K562 (cell line): ENCODE measurements around the gene FOXS1. TPM values are rescaled to one million over a fixed set of nuclear protein-coding genes. Genes with fewer than 3 reads are reported as not detected.

ENCODE experiments used
- ETV5 ChIP-seq: sonication (generic); formaldehyde crosslinking; IDR thresholded peaks from 2 replicates; pipeline ENCODE4 v1.4.0; 2020; ENCODE audit warnings: low read depth, mild to moderate bottlenecking, missing genetic modification reagents
- HCFC1 ChIP-seq: IDR thresholded peaks from 2 replicates; pipeline ENCODE4 v1.6.1; 2012; ENCODE audit warnings: low read depth, low read length, improper control_type of control experiment
- MAFF ChIP-seq: IDR thresholded peaks from 2 replicates; pipeline ENCODE4 v1.6.1; 2012; ENCODE audit warnings: low read length, improper control_type of control experiment
- MCM3 ChIP-seq: fragments of 450-650 bp; IDR thresholded peaks from 2 replicates; pipeline ENCODE4 v1.6.1; 2016
- NBN ChIP-seq: fragments of 450-650 bp; IDR thresholded peaks from 2 replicates; pipeline ENCODE4 v1.6.1; 2016; ENCODE audit warnings: low read depth, mild to moderate bottlenecking
- PRPF4 ChIP-seq: fragments of 200-400 bp; formaldehyde crosslinking; IDR thresholded peaks from one replicate; pipeline ENCODE4 v1.6.1; 2017; ENCODE audit warnings: low read length, low read depth, mild to moderate bottlenecking; ENCODE audit not compliant: insufficient read depth, poor library complexity, severe bottlenecking
- PTBP1 ChIP-seq: fragments of 200-400 bp; formaldehyde crosslinking; IDR thresholded peaks from 2 replicates; pipeline ENCODE4 v1.6.1; 2017; ENCODE audit warnings: low read depth, low read length
- RBM34 ChIP-seq: fragments of 200-400 bp; formaldehyde crosslinking; IDR thresholded peaks from 2 replicates; pipeline ENCODE4 v1.6.1; 2018; ENCODE audit warnings: low read length, borderline replicate concordance; ENCODE audit not compliant: insufficient read depth
- RHOXF2B ChIP-seq: fragments of 250-450 bp; sonication (Bioruptor Pico); conservative IDR thresholded peaks from 2 replicates; pipeline ENCODE4 v1.5.1; 2021
- ZNF57 ChIP-seq: fragments of 450-650 bp; formaldehyde crosslinking; IDR thresholded peaks from 2 replicates; pipeline ENCODE4 v1.4.0; 2020; ENCODE audit warnings: mild to moderate bottlenecking, moderate library complexity
- polyA plus RNA-seq, 8 experiments: library from polyadenylated mRNA; depleted of rRNA in 4 of 8; stranded (reverse) in 5 of 8; unstranded in 3 of 8; fragments of >200 nt; fragmentation: Nextera tagmentation in 2 of 8; fragmentation: Illumina TruSeq in 1 of 8; extraction: Ambion mirVana in 2 of 8; extraction: Trizol in 1 of 8; gene quantifications; 2 replicates each; pipeline versions ENCODE4 v1.2.1 to v1.2.3, GENCODE V29; 2011 to 2014; ENCODE audit warnings: inconsistent platforms in 1 of 8, missing spikeins in 1 of 8
- total RNA-seq, 7 experiments: library from RNA; depleted of rRNA in 6 of 7; stranded (reverse); fragments of >200 nt in 6 of 7; fragmentation: Illumina TruSeq in 2 of 7; extraction: Trizol in 2 of 7; gene quantifications; 2 replicates each; pipeline versions ENCODE4 v1.2.1 to v1.2.3, GENCODE V29; 2011 to 2021; ENCODE audit warnings: low replicate concordance in 1 of 7
- TF ChIP-seq, protein P1 (sequence below): fragments of 450-650 bp; IDR thresholded peaks from 2 replicates; pipeline ENCODE4 v1.7.1; 2018; ENCODE audit warnings: mild to moderate bottlenecking, low read depth; ENCODE audit not compliant: partially characterized antibody
- TF ChIP-seq, protein P2 (sequence below): IDR thresholded peaks from 3 replicates; pipeline ENCODE4 v1.6.1; 2011; ENCODE audit warnings: borderline replicate concordance, mild to moderate bottlenecking, moderate library complexity; ENCODE audit not compliant: insufficient read length; ENCODE audit errors: extremely low read depth
- TF ChIP-seq, protein P3 (sequence below): sonication (generic); formaldehyde crosslinking; IDR thresholded peaks from 2 replicates; pipeline ENCODE4 v1.8.0; 2023; ENCODE audit warnings: missing genetic modification reagents, mild to moderate bottlenecking, borderline replicate concordance
- TF ChIP-seq, protein P4 (sequence below): sonication (generic); formaldehyde crosslinking; IDR thresholded peaks from 2 replicates; pipeline ENCODE4 v1.9.0; 2022; ENCODE audit warnings: mild to moderate bottlenecking, missing genetic modification reagents
- TF ChIP-seq, protein P5 (sequence below): fragments of 450-650 bp; IDR thresholded peaks from 2 replicates; pipeline ENCODE4 v1.6.1; 2016; ENCODE audit warnings: low read depth, mild to moderate bottlenecking, moderate library complexity

FOXS1 gene
- total and polyA plus RNA-seq, 9 of the 15 experiments (the other 6 are each of a cell fraction or from before 2014, with no cell fraction given): not detected

DNA sequence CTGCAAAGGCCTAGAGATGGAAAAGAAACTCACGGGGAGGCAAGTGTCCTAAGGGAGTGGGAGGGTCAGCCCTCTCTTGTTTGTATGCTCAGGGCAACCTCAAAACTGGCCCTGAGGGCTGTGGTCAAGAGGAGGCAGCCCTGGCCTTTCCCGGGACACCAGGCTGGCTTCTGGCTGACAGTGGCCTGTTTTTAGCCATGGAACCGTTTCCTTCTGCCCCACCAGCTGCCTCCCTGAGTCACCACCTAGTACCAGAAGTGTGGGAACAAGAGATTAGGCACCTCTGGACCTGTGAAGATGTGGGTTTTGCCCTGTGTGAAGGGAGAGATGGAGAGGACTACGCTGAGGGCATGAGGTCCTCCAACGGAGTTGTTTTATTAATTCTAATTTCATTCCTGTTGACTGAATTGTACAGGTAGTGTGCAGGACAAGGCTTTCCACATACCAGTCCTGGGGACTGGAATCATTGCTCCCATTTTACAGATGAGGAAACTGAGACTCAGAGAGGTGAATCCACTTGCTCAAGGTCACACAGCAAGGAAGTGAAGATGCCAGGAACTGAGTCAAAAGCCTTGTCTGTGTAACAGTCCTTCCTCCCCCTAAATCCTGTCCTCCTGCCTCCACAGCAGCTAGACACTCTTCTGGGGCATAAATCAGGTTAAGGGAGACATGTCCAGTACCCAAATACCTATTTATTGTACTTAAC lies 5.5 kb downstream of the FOXS1 start (continued):
- TF ChIP-seq, protein P1, sequence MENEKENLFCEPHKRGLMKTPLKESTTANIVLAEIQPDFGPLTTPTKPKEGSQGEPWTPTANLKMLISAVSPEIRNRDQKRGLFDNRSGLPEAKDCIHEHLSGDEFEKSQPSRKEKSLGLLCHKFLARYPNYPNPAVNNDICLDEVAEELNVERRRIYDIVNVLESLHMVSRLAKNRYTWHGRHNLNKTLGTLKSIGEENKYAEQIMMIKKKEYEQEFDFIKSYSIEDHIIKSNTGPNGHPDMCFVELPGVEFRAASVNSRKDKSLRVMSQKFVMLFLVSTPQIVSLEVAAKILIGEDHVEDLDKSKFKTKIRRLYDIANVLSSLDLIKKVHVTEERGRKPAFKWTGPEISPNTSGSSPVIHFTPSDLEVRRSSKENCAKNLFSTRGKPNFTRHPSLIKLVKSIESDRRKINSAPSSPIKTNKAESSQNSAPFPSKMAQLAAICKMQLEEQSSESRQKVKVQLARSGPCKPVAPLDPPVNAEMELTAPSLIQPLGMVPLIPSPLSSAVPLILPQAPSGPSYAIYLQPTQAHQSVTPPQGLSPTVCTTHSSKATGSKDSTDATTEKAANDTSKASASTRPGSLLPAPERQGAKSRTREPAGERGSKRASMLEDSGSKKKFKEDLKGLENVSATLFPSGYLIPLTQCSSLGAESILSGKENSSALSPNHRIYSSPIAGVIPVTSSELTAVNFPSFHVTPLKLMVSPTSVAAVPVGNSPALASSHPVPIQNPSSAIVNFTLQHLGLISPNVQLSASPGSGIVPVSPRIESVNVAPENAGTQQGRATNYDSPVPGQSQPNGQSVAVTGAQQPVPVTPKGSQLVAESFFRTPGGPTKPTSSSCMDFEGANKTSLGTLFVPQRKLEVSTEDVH: no peak
- no peak for TF ChIP-seq RBM34
- peak; percentile 84; the same call in 1 of the 2 replicates for TF ChIP-seq PTBP1
- TF ChIP-seq, protein P2, sequence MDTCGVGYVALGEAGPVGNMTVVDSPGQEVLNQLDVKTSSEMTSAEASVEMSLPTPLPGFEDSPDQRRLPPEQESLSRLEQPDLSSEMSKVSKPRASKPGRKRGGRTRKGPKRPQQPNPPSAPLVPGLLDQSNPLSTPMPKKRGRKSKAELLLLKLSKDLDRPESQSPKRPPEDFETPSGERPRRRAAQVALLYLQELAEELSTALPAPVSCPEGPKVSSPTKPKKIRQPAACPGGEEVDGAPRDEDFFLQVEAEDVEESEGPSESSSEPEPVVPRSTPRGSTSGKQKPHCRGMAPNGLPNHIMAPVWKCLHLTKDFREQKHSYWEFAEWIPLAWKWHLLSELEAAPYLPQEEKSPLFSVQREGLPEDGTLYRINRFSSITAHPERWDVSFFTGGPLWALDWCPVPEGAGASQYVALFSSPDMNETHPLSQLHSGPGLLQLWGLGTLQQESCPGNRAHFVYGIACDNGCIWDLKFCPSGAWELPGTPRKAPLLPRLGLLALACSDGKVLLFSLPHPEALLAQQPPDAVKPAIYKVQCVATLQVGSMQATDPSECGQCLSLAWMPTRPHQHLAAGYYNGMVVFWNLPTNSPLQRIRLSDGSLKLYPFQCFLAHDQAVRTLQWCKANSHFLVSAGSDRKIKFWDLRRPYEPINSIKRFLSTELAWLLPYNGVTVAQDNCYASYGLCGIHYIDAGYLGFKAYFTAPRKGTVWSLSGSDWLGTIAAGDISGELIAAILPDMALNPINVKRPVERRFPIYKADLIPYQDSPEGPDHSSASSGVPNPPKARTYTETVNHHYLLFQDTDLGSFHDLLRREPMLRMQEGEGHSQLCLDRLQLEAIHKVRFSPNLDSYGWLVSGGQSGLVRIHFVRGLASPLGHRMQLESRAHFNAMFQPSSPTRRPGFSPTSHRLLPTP: no peak
- TF ChIP-seq, protein P3, sequence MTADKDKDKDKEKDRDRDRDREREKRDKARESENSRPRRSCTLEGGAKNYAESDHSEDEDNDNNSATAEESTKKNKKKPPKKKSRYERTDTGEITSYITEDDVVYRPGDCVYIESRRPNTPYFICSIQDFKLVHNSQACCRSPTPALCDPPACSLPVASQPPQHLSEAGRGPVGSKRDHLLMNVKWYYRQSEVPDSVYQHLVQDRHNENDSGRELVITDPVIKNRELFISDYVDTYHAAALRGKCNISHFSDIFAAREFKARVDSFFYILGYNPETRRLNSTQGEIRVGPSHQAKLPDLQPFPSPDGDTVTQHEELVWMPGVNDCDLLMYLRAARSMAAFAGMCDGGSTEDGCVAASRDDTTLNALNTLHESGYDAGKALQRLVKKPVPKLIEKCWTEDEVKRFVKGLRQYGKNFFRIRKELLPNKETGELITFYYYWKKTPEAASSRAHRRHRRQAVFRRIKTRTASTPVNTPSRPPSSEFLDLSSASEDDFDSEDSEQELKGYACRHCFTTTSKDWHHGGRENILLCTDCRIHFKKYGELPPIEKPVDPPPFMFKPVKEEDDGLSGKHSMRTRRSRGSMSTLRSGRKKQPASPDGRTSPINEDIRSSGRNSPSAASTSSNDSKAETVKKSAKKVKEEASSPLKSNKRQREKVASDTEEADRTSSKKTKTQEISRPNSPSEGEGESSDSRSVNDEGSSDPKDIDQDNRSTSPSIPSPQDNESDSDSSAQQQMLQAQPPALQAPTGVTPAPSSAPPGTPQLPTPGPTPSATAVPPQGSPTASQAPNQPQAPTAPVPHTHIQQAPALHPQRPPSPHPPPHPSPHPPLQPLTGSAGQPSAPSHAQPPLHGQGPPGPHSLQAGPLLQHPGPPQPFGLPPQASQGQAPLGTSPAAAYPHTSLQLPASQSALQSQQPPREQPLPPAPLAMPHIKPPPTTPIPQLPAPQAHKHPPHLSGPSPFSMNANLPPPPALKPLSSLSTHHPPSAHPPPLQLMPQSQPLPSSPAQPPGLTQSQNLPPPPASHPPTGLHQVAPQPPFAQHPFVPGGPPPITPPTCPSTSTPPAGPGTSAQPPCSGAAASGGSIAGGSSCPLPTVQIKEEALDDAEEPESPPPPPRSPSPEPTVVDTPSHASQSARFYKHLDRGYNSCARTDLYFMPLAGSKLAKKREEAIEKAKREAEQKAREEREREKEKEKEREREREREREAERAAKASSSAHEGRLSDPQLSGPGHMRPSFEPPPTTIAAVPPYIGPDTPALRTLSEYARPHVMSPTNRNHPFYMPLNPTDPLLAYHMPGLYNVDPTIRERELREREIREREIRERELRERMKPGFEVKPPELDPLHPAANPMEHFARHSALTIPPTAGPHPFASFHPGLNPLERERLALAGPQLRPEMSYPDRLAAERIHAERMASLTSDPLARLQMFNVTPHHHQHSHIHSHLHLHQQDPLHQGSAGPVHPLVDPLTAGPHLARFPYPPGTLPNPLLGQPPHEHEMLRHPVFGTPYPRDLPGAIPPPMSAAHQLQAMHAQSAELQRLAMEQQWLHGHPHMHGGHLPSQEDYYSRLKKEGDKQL (CRISPR knock-in tag): no peak
- TF ChIP-seq, protein P4, sequence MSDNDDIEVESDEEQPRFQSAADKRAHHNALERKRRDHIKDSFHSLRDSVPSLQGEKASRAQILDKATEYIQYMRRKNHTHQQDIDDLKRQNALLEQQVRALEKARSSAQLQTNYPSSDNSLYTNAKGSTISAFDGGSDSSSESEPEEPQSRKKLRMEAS (CRISPR knock-in tag): no peak; the same call in 1 of the 2 replicates
- TF ChIP-seq MAFF: no peak
- TF ChIP-seq HCFC1: no peak
- no peak for TF ChIP-seq PRPF4
- no peak for TF ChIP-seq RHOXF2B (CRISPR knock-in tag)
- TF ChIP-seq MCM3: no peak
- TF ChIP-seq, protein P5, sequence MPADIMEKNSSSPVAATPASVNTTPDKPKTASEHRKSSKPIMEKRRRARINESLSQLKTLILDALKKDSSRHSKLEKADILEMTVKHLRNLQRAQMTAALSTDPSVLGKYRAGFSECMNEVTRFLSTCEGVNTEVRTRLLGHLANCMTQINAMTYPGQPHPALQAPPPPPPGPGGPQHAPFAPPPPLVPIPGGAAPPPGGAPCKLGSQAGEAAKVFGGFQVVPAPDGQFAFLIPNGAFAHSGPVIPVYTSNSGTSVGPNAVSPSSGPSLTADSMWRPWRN: no peak
- TF ChIP-seq ETV5 (CRISPR knock-in tag): no peak
- no peak for TF ChIP-seq ZNF57 (CRISPR knock-in tag)
- no peak for TF ChIP-seq NBN
